ENCODE data around the gene TAC3. TPM values are rescaled to one million over a fixed set of nuclear protein-coding genes. Genes with fewer than 3 reads are reported as not detected.

The TAC3 gene
- total and polyA plus RNA-seq, 2 of the 4 experiments (the other 2 are of a cell fraction) = 0.94 TPM; not detected in 1

DNA sequence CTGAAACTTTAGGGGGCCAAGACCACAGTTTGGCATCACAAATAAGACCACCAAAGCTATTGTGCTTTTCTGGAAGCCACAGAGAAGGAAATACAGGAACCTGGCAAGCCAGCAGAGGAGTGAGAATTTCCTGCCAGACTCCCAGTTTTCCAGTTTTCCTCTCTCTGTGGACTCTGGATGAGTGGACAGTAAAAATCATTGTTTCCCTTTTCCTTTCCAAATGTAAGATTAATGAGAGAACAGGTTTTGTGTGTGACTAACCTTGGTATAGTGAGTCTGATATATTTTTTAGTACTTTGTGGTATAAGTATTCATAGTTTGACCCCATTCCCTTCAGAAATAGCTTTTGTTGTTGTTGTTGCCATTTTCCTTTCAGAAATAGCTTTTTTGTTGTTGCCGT, 2.6 kb upstream of the TAC3 start:
- Histone ChIP-seq H2AFZ (replicated peaks; ENCODE audit: low read length, poor library complexity) (peak overlapping the region; percentile 41), H3K9me3 (ENCODE audit: control insufficient read depth, insufficient read depth, low read length) (no peaks in the 10 kb centered on the region), H4K20me1 (ENCODE audit: insufficient read depth, low read length) (no peaks in the 10 kb centered on the region), H3K79me1 (ENCODE audit: low read depth in 1 of 2, low read length in 2 of 2) (no peaks in the 10 kb centered on the region), H3K56ac (ENCODE audit: extremely low read depth, insufficient read depth, low read length) (no peak overlapping the region), H3K4me2 (ENCODE audit: low read depth, low read length) (no peak overlapping the region), H4K5ac (ENCODE audit: low read depth, low read length) (no peak overlapping the region), H3K4me3 (ENCODE audit: insufficient read depth, low read depth, low read length) (no peak overlapping the region), H2BK20ac (ENCODE audit: low read depth, low read length) (no peak overlapping the region), H3K9me1 (ENCODE audit: insufficient read depth, low read length) (0 out of 2 replicates have a peak, but pooled peaks cover 2% of the 10 kb centered on the region), H3K4ac (ENCODE audit: low read depth, low read length) (no peak overlapping the region), H4K8ac (ENCODE audit: low read depth in 2 of 2, low read length in 2 of 2) (no peak overlapping the region; a peak in 1 of 4 replicates), H2BK5ac (ENCODE audit: low read depth, low read length, poor library complexity, severe bottlenecking) (no peak overlapping the region), H3K23ac (ENCODE audit: low read depth, low read length) (no peak overlapping the region), H3K27me3 (ENCODE audit: control insufficient read depth, insufficient read depth, low read length) (peaks cover 24% of the 10 kb centered on the region), H4K91ac (ENCODE audit: insufficient read depth, low read depth, low read length) (no peak overlapping the region; the same call in 1 of the 2 replicates), H3K14ac (replicated peaks; ENCODE audit: low read depth, low read length) (no peak overlapping the region), H2BK120ac (ENCODE audit: low read depth, low read length) (no peak overlapping the region), H3K18ac (ENCODE audit: low read depth, low read length) (no peak overlapping the region), H2AK9ac (replicated peaks; ENCODE audit: low read depth, low read length, poor library complexity) (no peak overlapping the region), H2BK15ac (ENCODE audit: low read depth, low read length) (no peak overlapping the region), H3K27ac (ENCODE audit: insufficient read depth, low read length) (no peak overlapping the region), H2AK5ac (ENCODE audit: low read depth, low read length) (0 out of 2 replicates have a peak overlapping the region, but pooled peaks have one; percentile 20), H3K9ac (ENCODE audit: low read depth, low read length) (no peak overlapping the region), H3K36me3 (ENCODE audit: control insufficient read depth, insufficient read depth, low read length) (no peaks in the 10 kb centered on the region), H3K4me1 (ENCODE audit: control insufficient read depth, insufficient read depth, low read length) (peaks cover 5% of the 10 kb centered on the region; the same call in 1 of the 2 replicates)
- ChIA-PET POLR2A (ENCODE audit: unreplicated experiment) (no interaction called here), CTCF (interaction anchor here (0.6 to 1.3 kb wide), 3 partner anchors 10 to 268 kb away, joined by 3 to 4 read pairs (median 3); no protein-coding TSS in a partner anchor)
- DNase-seq (no peak), ATAC-seq (ENCODE audit: low read depth) (no peak)
- dilution Hi-C loops (cut with HindIII; ENCODE audit: low sequenced_read_pairs, unreplicated experiment) = no loop called here
- intact Hi-C loops (cut with micrococcal nuclease) = no loop called here
- BruUV-seq (replicated peaks) = no TSS peak
- in situ Hi-C loops (cut with MboI; ENCODE audit: low sequenced_read_pairs) = loop anchor here (5.0 kb wide), 1 partner anchor 33 kb away; the partner anchor contains the start of gene MYO1A
- no peak for TF ChIP-seq SMC3 (IDR thresholded peaks at IDR 0.05; ENCODE audit: low read depth, low read length)
- TF ChIP-seq POLR2A (IDR thresholded peaks at IDR 0.05; ENCODE audit: low read depth, low read length) = no peak
- TF ChIP-seq MXI1 (IDR thresholded peaks at IDR 0.05; ENCODE audit: borderline replicate concordance, low read depth, low read length) = no peak
- TF ChIP-seq BHLHE40 (IDR thresholded peaks at IDR 0.05; ENCODE audit: low read depth, low read length) = no peak
- no peak for TF ChIP-seq CEBPB (IDR thresholded peaks at IDR 0.05; ENCODE audit: low read depth, low read length)
- TF ChIP-seq, protein P1, sequence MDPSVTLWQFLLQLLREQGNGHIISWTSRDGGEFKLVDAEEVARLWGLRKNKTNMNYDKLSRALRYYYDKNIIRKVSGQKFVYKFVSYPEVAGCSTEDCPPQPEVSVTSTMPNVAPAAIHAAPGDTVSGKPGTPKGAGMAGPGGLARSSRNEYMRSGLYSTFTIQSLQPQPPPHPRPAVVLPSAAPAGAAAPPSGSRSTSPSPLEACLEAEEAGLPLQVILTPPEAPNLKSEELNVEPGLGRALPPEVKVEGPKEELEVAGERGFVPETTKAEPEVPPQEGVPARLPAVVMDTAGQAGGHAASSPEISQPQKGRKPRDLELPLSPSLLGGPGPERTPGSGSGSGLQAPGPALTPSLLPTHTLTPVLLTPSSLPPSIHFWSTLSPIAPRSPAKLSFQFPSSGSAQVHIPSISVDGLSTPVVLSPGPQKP (IDR thresholded peaks at IDR 0.05; ENCODE audit: borderline replicate concordance, low read depth, low read length) = no peak
- no peak for TF ChIP-seq RAD21 (IDR thresholded peaks at IDR 0.05; ENCODE audit: low read length)
- TF ChIP-seq MAZ (IDR thresholded peaks at IDR 0.05; ENCODE audit: borderline replicate concordance, low read depth, low read length) = no peak
- TF ChIP-seq NFE2L2 (IDR thresholded peaks at IDR 0.05; ENCODE audit: low read depth, low read length) = no peak
- TF ChIP-seq FOS (IDR thresholded peaks at IDR 0.05; ENCODE audit: low read depth, low read length) = no peak
- TF ChIP-seq MAFK (IDR thresholded peaks at IDR 0.05; ENCODE audit: low read depth, low read length) = no peak
- no peak for TF ChIP-seq RCOR1 (IDR thresholded peaks at IDR 0.05; ENCODE audit: insufficient replicate concordance, low read length)
- no peak for TF ChIP-seq RFX5 (IDR thresholded peaks at IDR 0.05; ENCODE audit: low read depth, low read length)
- no peak for TF ChIP-seq USF2 (IDR thresholded peaks at IDR 0.05; ENCODE audit: low read depth, low read length)
- no peak for TF ChIP-seq CHD1 (IDR thresholded peaks at IDR 0.05; ENCODE audit: low read depth, low read length)
- TF ChIP-seq CTCF (conservative IDR thresholded peaks at IDR 0.05; ENCODE audit: low read depth, low read length) = no peak
- WGBS, 2 experiments (ENCODE audit: extremely low coverage in 2 of 2, insufficient read length in 1 of 2) = 67% methylated on average over 1 of the region's 1 CpG; no CpG with 5 or more reads in 1 of the 2 experiments
